K562 (cell line): ENCODE measurements around the gene ACAP3. TPM values are rescaled to one million over a fixed set of nuclear protein-coding genes. Genes with fewer than 3 reads are reported as not detected.

Experiments
- BHLHE40 ChIP-seq: IDR thresholded peaks from 2 replicates; pipeline ENCODE4 v1.6.1; 2011; ENCODE audit warnings: low read length, improper control_type of control experiment
- BRCA1 ChIP-seq, 2 experiments: fragments of 450-650 bp in 1 of 2; sonication (generic) in 1 of 2; formaldehyde crosslinking in 1 of 2; IDR thresholded peaks; 2 replicates each; pipeline versions ENCODE4 v1.5.0 to v1.6.1; 2017 to 2020; ENCODE audit warnings: mild to moderate bottlenecking in 1 of 2, missing genetic modification reagents in 1 of 2
- BRF1 ChIP-seq: IDR thresholded peaks from 3 replicates; pipeline ENCODE4 v1.6.1; 2011; ENCODE audit warnings: borderline replicate concordance, mild to moderate bottlenecking; ENCODE audit not compliant: insufficient read length; ENCODE audit errors: extremely low read depth
- CCAR2 ChIP-seq: fragments of 200-400 bp; formaldehyde crosslinking; IDR thresholded peaks from 2 replicates; pipeline ENCODE4 v1.6.1; 2017; ENCODE audit warnings: mild to moderate bottlenecking, low read depth, low read length
- HMGN3 ChIP-seq: IDR thresholded peaks from 2 replicates; pipeline ENCODE4 v1.6.1; 2011; ENCODE audit warnings: borderline replicate concordance, low read depth, mild to moderate bottlenecking, mixed read lengths, low read length; ENCODE audit not compliant: insufficient read length; ENCODE audit errors: extremely low read depth
- MTA3 ChIP-seq: fragments of 450-650 bp; formaldehyde crosslinking; IDR thresholded peaks from 2 replicates; pipeline ENCODE4 v1.6.1; 2017; ENCODE audit warnings: mild to moderate bottlenecking, borderline replicate concordance
- OTX1 ChIP-seq: fragments of 450-650 bp; formaldehyde crosslinking; IDR thresholded peaks from 2 replicates; pipeline ENCODE4 v1.4.0; 2022; ENCODE audit warnings: mild to moderate bottlenecking
- YY1 ChIP-seq, 3 experiments: IDR thresholded peaks; 2 replicates each; pipeline ENCODE4 v1.6.1; 2011; ENCODE audit warnings: low read length in 2 of 3, mild to moderate bottlenecking in 2 of 3, moderate library complexity in 2 of 3, borderline replicate concordance in 1 of 3, control low read depth in 1 of 3, low read depth in 1 of 3; ENCODE audit not compliant: insufficient read depth in 3 of 3, insufficient replicate concordance in 2 of 3, control insufficient read depth in 1 of 3, insufficient read length in 1 of 3; ENCODE audit errors: extremely low read depth in 1 of 3
- ZNF140 ChIP-seq: fragments of 250-450 bp; sonication (Bioruptor Pico); IDR thresholded peaks from 2 replicates; pipeline ENCODE4 v1.8.0; 2021; ENCODE audit warnings: moderate library complexity, mild to moderate bottlenecking, inconsistent platforms
- polyA plus RNA-seq, 8 experiments: library from polyadenylated mRNA; depleted of rRNA in 4 of 8; stranded (reverse) in 5 of 8; unstranded in 3 of 8; fragments of >200 nt; fragmentation: Nextera tagmentation in 2 of 8; fragmentation: Illumina TruSeq in 1 of 8; extraction: Ambion mirVana in 2 of 8; extraction: Trizol in 1 of 8; gene quantifications; 2 replicates each; pipeline versions ENCODE4 v1.2.1 to v1.2.3, GENCODE V29; 2011 to 2014; ENCODE audit warnings: inconsistent platforms in 1 of 8, missing spikeins in 1 of 8
- total RNA-seq, 7 experiments: library from RNA; depleted of rRNA in 6 of 7; stranded (reverse); fragments of >200 nt in 6 of 7; fragmentation: Illumina TruSeq in 2 of 7; extraction: Trizol in 2 of 7; gene quantifications; 2 replicates each; pipeline versions ENCODE4 v1.2.1 to v1.2.3, GENCODE V29; 2011 to 2021; ENCODE audit warnings: low replicate concordance in 1 of 7
- TF ChIP-seq, protein P1 (sequence below): fragments of 450-650 bp; IDR thresholded peaks from 2 replicates; pipeline ENCODE4 v1.6.1; 2014; ENCODE audit warnings: low read depth, mild to moderate bottlenecking, moderate library complexity, borderline replicate concordance
- TF ChIP-seq, protein P2 (sequence below), 3 experiments: fragments of 200-800 bp in 1 of 3; fragments of 250-450 bp in 1 of 3; fragments of 450-650 bp in 1 of 3; sonication (Bioruptor Pico) in 1 of 3; sonication (Bioruptor generic) in 1 of 3; formaldehyde crosslinking in 1 of 3; IDR thresholded peaks; 2 replicates each; pipeline versions ENCODE4 v1.6.1 to v1.8.0; 2016 to 2022; ENCODE audit warnings: mild to moderate bottlenecking in 2 of 3, missing genetic modification characterization in 2 of 3, missing compliant biosample characterization in 1 of 3, moderate library complexity in 1 of 3
- TF ChIP-seq, protein P3 (sequence below): fragments of 150-350 bp; conservative IDR thresholded peaks from 2 replicates; pipeline ENCODE4 v1.6.1; 2014; ENCODE audit warnings: low read length

Gene ACAP3
- total and polyA plus RNA-seq, 9 of the 15 experiments (the other 6 are each of a cell fraction or from before 2014, with no cell fraction given): 0.01 to 49.0 (median 12.0) TPM

DNA sequence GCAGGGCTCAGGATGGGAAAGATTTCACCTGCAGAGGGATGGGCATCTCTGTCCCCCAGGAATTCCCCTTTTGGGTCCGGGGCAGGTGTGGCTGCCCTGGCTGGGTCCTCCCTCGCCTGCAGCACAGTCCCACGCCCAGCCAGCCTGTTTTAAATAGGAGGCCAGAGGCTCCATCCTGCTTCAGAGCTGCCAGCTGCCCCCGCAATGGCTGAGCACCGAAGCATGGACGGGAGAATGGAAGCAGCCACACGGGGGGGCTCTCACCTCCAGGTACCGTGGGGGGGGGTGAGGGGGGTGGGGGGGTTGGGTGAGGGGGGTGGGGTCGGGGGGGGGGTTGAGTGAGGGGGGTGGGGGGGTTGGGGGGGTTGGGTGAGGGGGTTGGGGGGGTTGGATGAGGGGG lies 23.9 kb downstream of the ACAP3 start (continued):
- TF ChIP-seq, protein P1, sequence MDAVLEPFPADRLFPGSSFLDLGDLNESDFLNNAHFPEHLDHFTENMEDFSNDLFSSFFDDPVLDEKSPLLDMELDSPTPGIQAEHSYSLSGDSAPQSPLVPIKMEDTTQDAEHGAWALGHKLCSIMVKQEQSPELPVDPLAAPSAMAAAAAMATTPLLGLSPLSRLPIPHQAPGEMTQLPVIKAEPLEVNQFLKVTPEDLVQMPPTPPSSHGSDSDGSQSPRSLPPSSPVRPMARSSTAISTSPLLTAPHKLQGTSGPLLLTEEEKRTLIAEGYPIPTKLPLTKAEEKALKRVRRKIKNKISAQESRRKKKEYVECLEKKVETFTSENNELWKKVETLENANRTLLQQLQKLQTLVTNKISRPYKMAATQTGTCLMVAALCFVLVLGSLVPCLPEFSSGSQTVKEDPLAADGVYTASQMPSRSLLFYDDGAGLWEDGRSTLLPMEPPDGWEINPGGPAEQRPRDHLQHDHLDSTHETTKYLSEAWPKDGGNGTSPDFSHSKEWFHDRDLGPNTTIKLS: no peak
- TF ChIP-seq BHLHE40 (no peak), ZNF140 (CRISPR knock-in tag) (no peak), OTX1 (CRISPR knock-in tag) (no peak), MTA3 (no peak), BRF1 (no peak), HMGN3 (no peak), YY1 (IDR thresholded peaks at IDR 0.05; ENCODE audit: borderline replicate concordance in 1 of 3, control insufficient read depth in 1 of 3, extremely low read depth in 1 of 3, insufficient read depth in 3 of 3, insufficient read length in 1 of 3, insufficient replicate concordance in 2 of 3, low read depth in 1 of 3, low read length in 2 of 3) (peak in 1 of 3 experiments; percentile 68), BRCA1 (IDR thresholded peaks at IDR 0.05) (no peak), BRCA1 (CRISPR knock-in tag; IDR thresholded peaks at IDR 0.05) (no peak), CCAR2 (no peak)
- TF ChIP-seq, protein P2, sequence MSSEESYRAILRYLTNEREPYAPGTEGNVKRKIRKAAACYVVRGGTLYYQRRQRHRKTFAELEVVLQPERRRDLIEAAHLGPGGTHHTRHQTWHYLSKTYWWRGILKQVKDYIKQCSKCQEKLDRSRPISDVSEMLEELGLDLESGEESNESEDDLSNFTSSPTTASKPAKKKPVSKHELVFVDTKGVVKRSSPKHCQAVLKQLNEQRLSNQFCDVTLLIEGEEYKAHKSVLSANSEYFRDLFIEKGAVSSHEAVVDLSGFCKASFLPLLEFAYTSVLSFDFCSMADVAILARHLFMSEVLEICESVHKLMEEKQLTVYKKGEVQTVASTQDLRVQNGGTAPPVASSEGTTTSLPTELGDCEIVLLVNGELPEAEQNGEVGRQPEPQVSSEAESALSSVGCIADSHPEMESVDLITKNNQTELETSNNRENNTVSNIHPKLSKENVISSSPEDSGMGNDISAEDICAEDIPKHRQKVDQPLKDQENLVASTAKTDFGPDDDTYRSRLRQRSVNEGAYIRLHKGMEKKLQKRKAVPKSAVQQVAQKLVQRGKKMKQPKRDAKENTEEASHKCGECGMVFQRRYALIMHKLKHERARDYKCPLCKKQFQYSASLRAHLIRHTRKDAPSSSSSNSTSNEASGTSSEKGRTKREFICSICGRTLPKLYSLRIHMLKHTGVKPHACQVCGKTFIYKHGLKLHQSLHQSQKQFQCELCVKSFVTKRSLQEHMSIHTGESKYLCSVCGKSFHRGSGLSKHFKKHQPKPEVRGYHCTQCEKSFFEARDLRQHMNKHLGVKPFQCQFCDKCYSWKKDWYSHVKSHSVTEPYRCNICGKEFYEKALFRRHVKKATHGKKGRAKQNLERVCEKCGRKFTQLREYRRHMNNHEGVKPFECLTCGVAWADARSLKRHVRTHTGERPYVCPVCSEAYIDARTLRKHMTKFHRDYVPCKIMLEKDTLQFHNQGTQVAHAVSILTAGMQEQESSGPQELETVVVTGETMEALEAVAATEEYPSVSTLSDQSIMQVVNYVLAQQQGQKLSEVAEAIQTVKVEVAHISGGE (CRISPR knock-in tag; IDR thresholded peaks at IDR 0.05): no peak
- TF ChIP-seq, protein P3, sequence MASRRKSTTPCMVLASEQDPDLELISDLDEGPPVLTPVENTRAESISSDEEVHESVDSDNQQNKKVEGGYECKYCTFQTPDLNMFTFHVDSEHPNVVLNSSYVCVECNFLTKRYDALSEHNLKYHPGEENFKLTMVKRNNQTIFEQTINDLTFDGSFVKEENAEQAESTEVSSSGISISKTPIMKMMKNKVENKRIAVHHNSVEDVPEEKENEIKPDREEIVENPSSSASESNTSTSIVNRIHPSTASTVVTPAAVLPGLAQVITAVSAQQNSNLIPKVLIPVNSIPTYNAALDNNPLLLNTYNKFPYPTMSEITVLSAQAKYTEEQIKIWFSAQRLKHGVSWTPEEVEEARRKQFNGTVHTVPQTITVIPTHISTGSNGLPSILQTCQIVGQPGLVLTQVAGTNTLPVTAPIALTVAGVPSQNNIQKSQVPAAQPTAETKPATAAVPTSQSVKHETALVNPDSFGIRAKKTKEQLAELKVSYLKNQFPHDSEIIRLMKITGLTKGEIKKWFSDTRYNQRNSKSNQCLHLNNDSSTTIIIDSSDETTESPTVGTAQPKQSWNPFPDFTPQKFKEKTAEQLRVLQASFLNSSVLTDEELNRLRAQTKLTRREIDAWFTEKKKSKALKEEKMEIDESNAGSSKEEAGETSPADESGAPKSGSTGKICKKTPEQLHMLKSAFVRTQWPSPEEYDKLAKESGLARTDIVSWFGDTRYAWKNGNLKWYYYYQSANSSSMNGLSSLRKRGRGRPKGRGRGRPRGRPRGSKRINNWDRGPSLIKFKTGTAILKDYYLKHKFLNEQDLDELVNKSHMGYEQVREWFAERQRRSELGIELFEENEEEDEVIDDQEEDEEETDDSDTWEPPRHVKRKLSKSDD: no peak
